A549 (cell line): ENCODE data around the gene PCGF2.

Experiments used
- CBX2 ChIP-seq: fragments of 200-600 bp; sonication (generic); IDR thresholded peaks from 2 replicates; pipeline ENCODE4 v1.6.1; 2016; ENCODE audit warnings: low read depth, mild to moderate bottlenecking, borderline replicate concordance
- CTCF ChIP-seq: fragments of >200 bp; sonication (Bioruptor Twin); formaldehyde crosslinking; IDR thresholded peaks from 3 replicates; pipeline ENCODE4 v1.5.1; 2016
- ELK1 ChIP-seq: fragments of 150-350 bp; IDR thresholded peaks from 2 replicates; pipeline ENCODE4 v1.6.1; 2014; ENCODE audit warnings: low read depth, mild to moderate bottlenecking, low read length
- EP300 ChIP-seq, 2 experiments: fragments of >200 bp; sonication (Bioruptor Twin); formaldehyde crosslinking; IDR thresholded peaks; 2 replicates in 1 of 2; 3 replicates in 1 of 2; pipeline ENCODE4 v1.6.1; 2016 to 2017
- JUN ChIP-seq, 2 experiments: fragments of >200 bp; sonication (Bioruptor Twin); formaldehyde crosslinking; IDR thresholded peaks; 2 replicates in 1 of 2; 3 replicates in 1 of 2; pipeline ENCODE4 v1.6.1; 2016 to 2017
- MAFK ChIP-seq: fragments of 450-650 bp; IDR thresholded peaks from 2 replicates; pipeline ENCODE4 v1.6.1; 2014; ENCODE audit not compliant: partially characterized antibody
- MYC ChIP-seq: IDR thresholded peaks from 2 replicates; pipeline ENCODE4 v1.6.1; 2012; ENCODE audit warnings: mild to moderate bottlenecking, inconsistent platforms, low read length, improper control_type of control experiment, borderline replicate concordance
- RCOR1 ChIP-seq: fragments of 150-350 bp; IDR thresholded peaks from 2 replicates; pipeline ENCODE4 v1.6.1; 2014; ENCODE audit warnings: antibody characterized with exemption, low read length, low read depth

GRCh38 chr17:38794221-38794620 is 46.1 kb upstream of the PCGF2 start:
- TF ChIP-seq MAFK, result no peak
- no peak for TF ChIP-seq CTCF
- no peak for TF ChIP-seq JUN (IDR thresholded peaks at IDR 0.05)
- TF ChIP-seq CBX2, result no peak
- no peak for TF ChIP-seq ELK1
- no peak for TF ChIP-seq MYC
- TF ChIP-seq EP300 (IDR thresholded peaks at IDR 0.05), result no peak
- TF ChIP-seq RCOR1, result no peak
